Astrocyte of the cerebellum (primary cell): Measurements from ENCODE around the gene METTL25B.
"Not testable (repeated sequence)": the region's sequence is repeated elsewhere in the genome, so short reads cannot be mapped to it uniquely, and the experiment has no call there.

ENCODE experiments used
- DNase-seq: peaks from one replicate; pipeline ENCODE4 v3.0.0-alpha.2; 2011; ENCODE audit warnings: low read depth
- H3K4me3 ChIP-seq: 2 replicates; pipeline ENCODE4 v1.5.1; 2011; ENCODE audit warnings: mild to moderate bottlenecking, low read depth, low read length, moderate library complexity
- CTCF ChIP-seq: IDR thresholded peaks from 2 replicates; pipeline ENCODE4 v1.5.1; 2012; ENCODE audit warnings: low read length, low read depth, moderate library complexity, mild to moderate bottlenecking; ENCODE audit errors: missing control alignments
- in situ Hi-C: cut with HindIII; loops from 2 replicates; pipeline ENCODE4 v1.10.0; 2017; ENCODE audit warnings: low sequenced_read_pairs

Gene METTL25B

GRCh38 chr1:156756355-156756754 lies 28.1 kb downstream of the METTL25B start:
- in situ Hi-C loops, result no loop called here
- DNase-seq, result no peak
- TF ChIP-seq CTCF, result no peak
- no peak overlapping the region for H3K4me3 ChIP-seq

DNA sequence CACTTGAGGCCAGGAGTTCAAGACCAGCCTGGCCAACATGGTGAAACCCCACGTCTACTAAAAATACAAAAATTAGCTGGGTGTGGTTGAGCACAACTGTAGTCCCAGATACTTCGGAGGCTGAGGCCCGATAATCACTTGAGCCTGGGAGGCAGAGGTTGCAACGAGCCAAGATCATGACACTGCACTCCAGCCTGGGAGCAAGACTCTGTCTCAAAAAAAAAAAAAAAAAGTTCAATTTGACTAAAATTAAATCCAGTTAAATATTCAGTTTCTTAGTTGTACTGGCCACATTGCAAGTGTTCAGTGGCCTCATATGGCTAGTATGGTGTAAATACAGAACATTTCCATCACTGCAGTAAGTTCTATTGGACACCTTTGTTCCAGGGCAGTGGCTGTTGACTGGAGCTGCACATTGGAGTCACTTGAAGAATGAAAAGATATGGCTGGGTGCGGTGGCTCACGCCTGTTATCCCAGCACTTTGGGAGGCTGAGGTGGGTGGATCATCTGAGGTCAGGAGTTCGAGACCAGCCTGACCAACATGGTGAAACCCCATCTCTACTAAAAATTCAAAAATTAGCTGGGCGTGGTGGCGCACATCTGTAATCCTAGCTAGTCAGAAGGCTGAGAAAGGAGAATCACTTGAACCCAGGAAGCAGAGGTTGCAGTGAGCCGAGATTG lies 29.4 kb downstream of the METTL25B start:
- DNase-seq, in situ Hi-C loops, H3K4me3 ChIP-seq: not testable (repeated sequence)

DNA sequence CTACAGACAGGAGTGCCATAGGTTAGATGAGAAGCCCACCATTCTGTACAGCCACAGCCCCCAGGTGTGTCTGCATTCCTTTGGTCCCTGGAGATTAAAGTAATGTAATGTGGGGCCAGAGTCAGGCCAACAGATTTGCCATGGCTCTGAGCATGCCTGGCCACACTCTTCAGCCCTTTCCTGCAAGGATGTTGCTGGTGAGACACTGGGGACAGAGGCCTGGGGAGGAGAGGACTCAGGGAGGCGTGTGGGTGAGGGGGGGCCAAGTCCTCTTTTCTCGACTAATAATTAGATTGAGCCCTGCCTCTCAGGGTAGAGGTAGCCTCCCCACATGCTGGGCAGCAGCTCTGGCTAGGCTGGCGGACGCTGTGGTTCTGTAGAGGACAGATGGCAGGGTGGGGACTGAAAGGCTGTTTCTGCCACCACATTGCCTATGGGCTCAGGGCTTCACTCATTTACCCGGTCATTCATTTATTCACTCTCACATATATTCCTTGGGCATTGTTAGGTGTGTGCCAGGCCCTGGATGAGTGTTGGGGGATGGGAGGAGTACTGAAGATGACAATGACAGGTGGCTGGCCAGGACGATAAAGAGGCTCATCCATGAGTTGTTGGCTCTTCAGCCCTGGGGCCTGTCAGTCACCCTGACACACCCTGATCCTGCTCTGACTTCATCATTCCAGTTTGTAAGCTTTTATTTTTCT lies 32.0 kb downstream of the METTL25B start:
- DNase-seq, result no peak
- no peak for TF ChIP-seq CTCF
- H3K4me3 ChIP-seq, result no peak overlapping the region
- in situ Hi-C loops, result no loop called here

- no peak overlapping the region for H3K4me3 ChIP-seq
- no peak for TF ChIP-seq CTCF
- in situ Hi-C loops, result no loop called here
- DNase-seq, result no peak
Measured at GRCh38 chr1:156760796-156761104, 32.5 kb downstream of the METTL25B start.

DNA sequence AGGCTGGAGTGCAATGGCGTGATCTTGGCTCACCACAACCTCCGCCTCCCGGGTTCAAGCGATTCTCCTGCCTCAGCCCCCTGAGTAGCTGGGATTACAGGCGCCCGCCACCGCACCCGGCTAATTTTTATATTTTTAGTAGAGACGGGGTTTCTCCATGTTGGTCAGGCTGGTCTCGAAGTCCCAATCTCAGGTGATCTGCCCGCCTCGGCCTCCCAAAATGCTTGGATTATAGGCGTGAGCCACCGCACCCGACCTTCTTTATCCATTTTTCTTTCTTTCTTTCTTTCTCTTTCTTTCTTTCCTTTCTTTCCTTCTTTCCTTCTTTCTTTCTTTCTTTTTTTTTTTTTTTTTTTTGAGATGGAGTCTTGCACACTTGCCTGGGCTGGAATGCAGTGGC lies 36.9 kb downstream of the METTL25B start:
- H3K4me3 ChIP-seq, in situ Hi-C loops, DNase-seq: not testable (repeated sequence)

DNA sequence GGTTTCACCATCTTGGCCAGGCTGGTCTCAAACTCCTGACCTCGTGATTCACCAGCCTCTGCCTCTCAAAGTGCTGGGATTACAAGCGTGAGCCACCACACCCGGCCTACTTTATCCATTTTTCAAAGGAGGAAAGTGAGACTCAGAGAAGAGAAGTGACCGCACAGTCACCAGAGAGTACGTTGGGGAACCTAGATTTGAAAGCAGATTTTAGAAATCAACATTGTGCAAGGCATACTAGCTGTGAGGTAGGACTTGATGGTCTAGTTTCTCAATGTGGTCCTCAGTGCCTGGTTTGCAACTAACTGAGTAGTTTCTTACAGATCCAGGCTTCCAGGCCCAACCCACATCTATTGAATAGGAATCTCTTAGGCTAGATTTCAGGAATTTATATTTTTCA lies 37.4 kb downstream of the METTL25B start:
- in situ Hi-C loops, result no loop called here
- peak overlapping the region; percentile 94 for H3K4me3 ChIP-seq
- no peak for TF ChIP-seq CTCF
- no peak for DNase-seq

GRCh38 chr1:156766298-156767100 lies 38.2 kb downstream of the METTL25B start:
- peak overlapping the region; percentile 94 for H3K4me3 ChIP-seq
- in situ Hi-C loops, result no loop called here
- TF ChIP-seq CTCF, result no peak
- DNase-seq, result no peak
